H1 (cell line): ENCODE data around the gene BRD9. TPM values are rescaled to one million over a fixed set of nuclear protein-coding genes. Genes with fewer than 3 reads are reported as not detected.

ENCODE experiments used
- CTCF ChIA-PET: fragments of 300-600 bp; sonication (Branson Sonifier 250); formaldehyde crosslinking; loops from one replicate; lab custom pipeline; 2021; ENCODE audit not compliant: partially characterized antibody; lab: Charles Lee
- POLR2A ChIA-PET: fragments of 300-600 bp; sonication (Branson Sonifier 250); formaldehyde crosslinking; loops from one replicate; lab custom pipeline; 2021; ENCODE audit warnings: inconsistent platforms; ENCODE audit not compliant: partially characterized antibody; lab: Charles Lee
- DNase-seq, 2 experiments: peaks; one replicate each; pipeline versions ENCODE4 v3.0.0 to v3.0.0-alpha.2; 2010 to 2022; ENCODE audit warnings: low spot score in 2 of 2, low read depth in 1 of 2, mixed read lengths in 1 of 2
- FAIRE-seq: peaks from 2 replicates; lab custom pipeline; 2011; peaks lifted over from hg19 to GRCh38; lab: Jason Lieb, UNC
- H2AFZ ChIP-seq: 2 replicates; pipeline ENCODE4 v1.8.1; 2012; ENCODE audit warnings: low read length, inconsistent platforms
- H2AK5ac ChIP-seq: 2 replicates; pipeline ENCODE4 v1.6.1; 2013; ENCODE audit warnings: low read depth, low read length
- H2BK120ac ChIP-seq: replicated peaks from 2 replicates; pipeline ENCODE3; 2013; ENCODE audit warnings: low read depth, low read length, inconsistent platforms
- H2BK12ac ChIP-seq: 2 replicates; pipeline ENCODE4 v1.6.1; 2013; ENCODE audit warnings: low read depth, low read length
- H2BK15ac ChIP-seq: 2 replicates; pipeline ENCODE4 v1.6.1; 2013; ENCODE audit warnings: low read length
- H2BK20ac ChIP-seq: 2 replicates; pipeline ENCODE4 v1.6.1; 2013; ENCODE audit warnings: low read length
- H2BK5ac ChIP-seq: 2 replicates; pipeline ENCODE4 v1.6.1; 2013; ENCODE audit warnings: low read depth, low read length
- H3K14ac ChIP-seq: 2 replicates; pipeline ENCODE4 v1.6.1; 2013; ENCODE audit warnings: inconsistent platforms; ENCODE audit not compliant: insufficient read length
- H3K18ac ChIP-seq: 2 replicates; pipeline ENCODE4 v1.6.1; 2013; ENCODE audit warnings: low read length; ENCODE audit errors: extremely low read depth
- H3K23ac ChIP-seq: 2 replicates; pipeline ENCODE4 v1.6.1; 2013; ENCODE audit warnings: inconsistent platforms; ENCODE audit not compliant: insufficient read length
- H3K23me2 ChIP-seq: 2 replicates; pipeline ENCODE4 v1.6.1; 2013; ENCODE audit warnings: low read depth, low read length
- H3K27ac ChIP-seq: 2 replicates; pipeline ENCODE4 v1.6.1; 2011; ENCODE audit warnings: low read depth, low read length, inconsistent platforms
- H3K27me3 ChIP-seq, 4 experiments: replicated peaks in 1 of 4; 1 replicate in 1 of 4; 2 replicates in 3 of 4; pipeline versions ENCODE4 v1.6.1 to v1.8.1; 2011 to 2013; ENCODE audit warnings: low read length in 3 of 4, mild to moderate bottlenecking in 3 of 4, inconsistent platforms in 2 of 4, mixed read lengths in 2 of 4, moderate library complexity in 1 of 4; ENCODE audit not compliant: control insufficient read depth in 3 of 4, insufficient read depth in 3 of 4; ENCODE audit errors: extremely low read depth in 1 of 4
- H3K36me3 ChIP-seq, 4 experiments: 2 replicates each; pipeline versions ENCODE4 v1.6.1 to v1.8.1; 2011 to 2013; ENCODE audit warnings: mild to moderate bottlenecking in 4 of 4, low read length in 3 of 4, moderate library complexity in 2 of 4, control low read depth in 1 of 4, inconsistent platforms in 1 of 4; ENCODE audit not compliant: insufficient read depth in 4 of 4, control insufficient read depth in 2 of 4
- H3K4ac ChIP-seq: replicated peaks from 2 replicates; pipeline ENCODE3; 2013; ENCODE audit warnings: low read length, low read depth, mixed read lengths, inconsistent platforms; ENCODE audit not compliant: insufficient read length
- H3K4me1 ChIP-seq, 4 experiments: replicated peaks in 1 of 4; 1 replicate in 1 of 4; 2 replicates in 3 of 4; pipeline versions ENCODE4 v1.6.1 to v1.8.1; 2011 to 2013; ENCODE audit warnings: low read length in 3 of 4, inconsistent platforms in 2 of 4, mixed read lengths in 1 of 4; ENCODE audit not compliant: insufficient read depth in 4 of 4, control insufficient read depth in 3 of 4
- H3K4me2 ChIP-seq, 2 experiments: 2 replicates each; pipeline versions ENCODE4 v1.6.1 to v1.8.1; 2011 to 2013; ENCODE audit warnings: low read depth in 2 of 2, low read length in 2 of 2, control low read depth in 1 of 2, inconsistent platforms in 1 of 2, mild to moderate bottlenecking in 1 of 2; ENCODE audit not compliant: insufficient read depth in 1 of 2
- H3K4me3 ChIP-seq, 4 experiments: fragments of 200-600, 300-600 bp in 1 of 4; sonication (generic), shearing (Covaris generic), sonication (Bioruptor Twin) in 1 of 4; 2 replicates each; pipeline versions ENCODE4 v1.5.1 to v1.8.1; 2011 to 2016; ENCODE audit warnings: low read length in 4 of 4, low read depth in 3 of 4, control low read depth in 2 of 4, inconsistent platforms in 2 of 4, mild to moderate bottlenecking in 2 of 4, mixed read lengths in 1 of 4, moderate library complexity in 1 of 4; ENCODE audit not compliant: insufficient read depth in 2 of 4; ENCODE audit errors: extremely low read depth in 1 of 4
- H3K56ac ChIP-seq: replicated peaks from 2 replicates; pipeline ENCODE3; 2013; ENCODE audit warnings: low read depth, mild to moderate bottlenecking, mixed read lengths, low read length, inconsistent platforms; ENCODE audit not compliant: insufficient read length
- H3K79me1 ChIP-seq: 2 replicates; pipeline ENCODE4 v1.6.1; 2013; ENCODE audit warnings: low read depth, low read length, control low read depth
- H3K79me2 ChIP-seq, 2 experiments: 2 replicates each; pipeline versions ENCODE4 v1.6.1 to v1.8.1; 2012 to 2013; ENCODE audit warnings: low read length in 2 of 2, mild to moderate bottlenecking in 2 of 2, inconsistent platforms in 1 of 2; ENCODE audit not compliant: insufficient read depth in 2 of 2, control insufficient read depth in 1 of 2
- H3K9ac ChIP-seq, 4 experiments: replicated peaks in 1 of 4; 1 replicate in 1 of 4; 2 replicates in 3 of 4; pipeline versions ENCODE4 v1.6.1 to v1.8.1; 2011 to 2013; ENCODE audit warnings: low read depth in 3 of 4, low read length in 3 of 4, control low read depth in 2 of 4, mild to moderate bottlenecking in 2 of 4, moderate library complexity in 2 of 4, inconsistent platforms in 1 of 4; ENCODE audit errors: extremely low read depth in 1 of 4
- H3K9me3 ChIP-seq, 2 experiments: 2 replicates each; pipeline versions ENCODE4 v1.6.1 to v1.8.1; 2012 to 2013; ENCODE audit warnings: mild to moderate bottlenecking in 2 of 2, moderate library complexity in 2 of 2, control low read depth in 1 of 2, inconsistent platforms in 1 of 2, low read depth in 1 of 2, low read length in 1 of 2, mixed read lengths in 1 of 2; ENCODE audit not compliant: insufficient read depth in 2 of 2
- H4K20me1 ChIP-seq, 2 experiments: replicated peaks in 1 of 2; 2 replicates each; pipeline versions ENCODE3 to v1.8.1; 2011 to 2013; ENCODE audit warnings: inconsistent platforms in 2 of 2, low read length in 2 of 2, mild to moderate bottlenecking in 1 of 2; ENCODE audit not compliant: insufficient read depth in 2 of 2, control insufficient read depth in 1 of 2
- H4K5ac ChIP-seq: 2 replicates; pipeline ENCODE4 v1.6.1; 2013; ENCODE audit warnings: low read length, low read depth, mixed read lengths, inconsistent platforms; ENCODE audit not compliant: insufficient read length
- H4K8ac ChIP-seq: 2 replicates; pipeline ENCODE4 v1.8.0; 2013; ENCODE audit warnings: mild to moderate bottlenecking, moderate library complexity, low read length, inconsistent platforms; ENCODE audit not compliant: insufficient read depth; ENCODE audit errors: extremely low read depth
- H4K91ac ChIP-seq: replicated peaks from 2 replicates; pipeline ENCODE3; 2013; ENCODE audit warnings: low read length, mixed read lengths, inconsistent platforms; ENCODE audit not compliant: insufficient read length
- ATF3 ChIP-seq: IDR thresholded peaks from 2 replicates; pipeline ENCODE4 v1.6.1; 2011; ENCODE audit warnings: low read depth, mild to moderate bottlenecking, low read length; ENCODE audit not compliant: insufficient read depth
- CHD2 ChIP-seq: IDR thresholded peaks from 2 replicates; pipeline ENCODE4 v1.6.1; 2012; ENCODE audit warnings: low read length, improper control_type of control experiment
- CREB1 ChIP-seq: IDR thresholded peaks from 2 replicates; pipeline ENCODE4 v1.6.1; 2012; ENCODE audit warnings: inconsistent platforms
- HDAC2 ChIP-seq, 2 experiments: fragments of 300-600 bp in 1 of 2; sonication (generic) in 1 of 2; IDR thresholded peaks; 2 replicates each; pipeline ENCODE4 v1.6.1; 2011 to 2012; ENCODE audit warnings: low read depth in 2 of 2, low read length in 2 of 2, mild to moderate bottlenecking in 2 of 2, moderate library complexity in 2 of 2, borderline replicate concordance in 1 of 2, inconsistent platforms in 1 of 2
- HDAC6 ChIP-seq: IDR thresholded peaks from one replicate; pipeline ENCODE4 v1.7.1; 2012; ENCODE audit warnings: low read depth, mild to moderate bottlenecking, inconsistent platforms, low read length, moderate library complexity
- JUN ChIP-seq: IDR thresholded peaks from 2 replicates; pipeline ENCODE4 v1.6.1; 2011; ENCODE audit warnings: low read depth, mild to moderate bottlenecking, improper control_type of control experiment, low read length
- JUND ChIP-seq: IDR thresholded peaks from 2 replicates; pipeline ENCODE4 v1.6.1; 2011; ENCODE audit warnings: mild to moderate bottlenecking, improper control_type of control experiment, low read length
- POLR2A ChIP-seq, 2 experiments: IDR thresholded peaks; 1 replicate in 1 of 2; 2 replicates in 1 of 2; pipeline ENCODE4 v1.6.1; 2011; ENCODE audit warnings: low read depth in 2 of 2, low read length in 2 of 2, mild to moderate bottlenecking in 2 of 2; ENCODE audit errors: control extremely low read depth in 1 of 2
- POLR2AphosphoS5 ChIP-seq: IDR thresholded peaks from 2 replicates; pipeline ENCODE4 v1.6.1; 2011; ENCODE audit warnings: low read depth, low read length
- POU5F1 ChIP-seq: IDR thresholded peaks from 2 replicates; pipeline ENCODE4 v1.6.1; 2011; ENCODE audit warnings: low read depth, mild to moderate bottlenecking, low read length, moderate library complexity
- WGBS, 2 experiments: shearing (Covaris generic) in 1 of 2; methylation state at CpG; one replicate each; pipeline versions ENCODE4 v1.1.6 to v1.1.7; 2013 to 2015; ENCODE audit warnings: low lambda C conversion rate in 2 of 2, mixed read lengths in 2 of 2, inconsistent platforms in 1 of 2, low coverage in 1 of 2, missing lambda C conversion rate in 1 of 2; ENCODE audit not compliant: insufficient replicate concordance in 2 of 2, insufficient coverage in 1 of 2, insufficient read length in 1 of 2; ENCODE audit errors: extremely low coverage in 1 of 2, missing lambda C conversion rate in 1 of 2; 5-methylcytosine and 5-hydroxymethylcytosine counted together
- polyA plus RNA-seq, 7 experiments: library from polyadenylated mRNA; depleted of rRNA in 3 of 7; stranded (reverse) in 5 of 7; unstranded in 2 of 7; fragments of >200 nt in 5 of 7; fragments of 200-250 nt in 2 of 7; gene quantifications; 1 replicate in 5 of 7; 2 replicates in 1 of 7; 4 replicates in 1 of 7; pipeline versions ENCODE4 v1.2.1 to v1.2.3, GENCODE V29; 2011 to 2013; ENCODE audit warnings: missing spikeins in 2 of 7, mixed read lengths in 2 of 7
- total RNA-seq: library from RNA; stranded (reverse); fragmentation: NEBNext Ultra II Directional; extraction: Animal tissue kit (Norgen Biotek cat#: 25700); gene quantifications from 2 replicates; pipeline ENCODE4 v1.2.1, GENCODE V29; 2021
- TF ChIP-seq, protein P1 (sequence below): IDR thresholded peaks from 2 replicates; pipeline ENCODE4 v1.6.1; 2011; ENCODE audit warnings: low read length, improper control_type of control experiment

Gene BRD9
- total and polyA plus RNA-seq, 2 of the 8 experiments (the other 6 are each of a cell fraction or from before 2014, with no cell fraction given): 9.3 to 49.4 TPM

- no peak overlapping the region for H2AK5ac ChIP-seq
- ChIA-PET POLR2A (no interaction called here), CTCF (interaction anchor here (0.7 to 4.9 kb wide), 7 partner anchors 10 to 241 kb away, joined by 3 to 20 read pairs (median 11); no protein-coding TSS in a partner anchor)
- DNase-seq (no peak), FAIRE-seq (no peak)
- no peaks in the 10 kb centered on the region for H3K23me2 ChIP-seq
- H3K4me3 ChIP-seq: no peak overlapping the region
- H3K27me3 ChIP-seq: no peaks in the 10 kb centered on the region; a peak in 1 of 7 replicates
- no peak overlapping the region for H4K91ac ChIP-seq
- no peak overlapping the region for H2BK5ac ChIP-seq
- no peak overlapping the region for H2BK12ac ChIP-seq
- H3K4me1 ChIP-seq: no peaks in the 10 kb centered on the region
- H3K79me1 ChIP-seq: no peaks in the 10 kb centered on the region
- no peak overlapping the region for H2BK120ac ChIP-seq
- no peak overlapping the region for H3K14ac ChIP-seq
- H3K9me3 ChIP-seq: no peaks in the 10 kb centered on the region
- H3K56ac ChIP-seq: no peak overlapping the region
- no peak overlapping the region for H2BK20ac ChIP-seq
- no peaks in the 10 kb centered on the region for H3K79me2 ChIP-seq
- no peaks in the 10 kb centered on the region for H4K20me1 ChIP-seq
- 84% methylated on average over 3 of the region's 3 CpGs; no CpG with 5 or more reads in 1 of the 2 experiments for WGBS, 2 experiments
- no peak overlapping the region for H4K8ac ChIP-seq
- no peak overlapping the region for H3K4ac ChIP-seq
- no peak overlapping the region for H3K27ac ChIP-seq
- H3K4me2 ChIP-seq: no peak overlapping the region
- H3K23ac ChIP-seq: no peak overlapping the region
- no peak overlapping the region for H3K18ac ChIP-seq
- no peak overlapping the region for H2AFZ ChIP-seq
- H4K5ac ChIP-seq: no peak overlapping the region
- H2BK15ac ChIP-seq: no peak overlapping the region
- H3K36me3 ChIP-seq: no peaks in the 10 kb centered on the region
- H3K9ac ChIP-seq: no peak overlapping the region
- TF ChIP-seq HDAC6 (no peak), JUND (no peak), POLR2AphosphoS5 (no peak), ATF3 (no peak), CREB1 (no peak), JUN (no peak), CHD2 (no peak), HDAC2 (IDR thresholded peaks at IDR 0.05; ENCODE audit: borderline replicate concordance in 1 of 2, low read depth in 2 of 2, low read length in 2 of 2) (no peak), POLR2A (IDR thresholded peaks at IDR 0.05; ENCODE audit: control extremely low read depth in 1 of 2, low read depth in 2 of 2, low read length in 2 of 2) (no peak), POU5F1 (no peak)
- TF ChIP-seq, protein P1, sequence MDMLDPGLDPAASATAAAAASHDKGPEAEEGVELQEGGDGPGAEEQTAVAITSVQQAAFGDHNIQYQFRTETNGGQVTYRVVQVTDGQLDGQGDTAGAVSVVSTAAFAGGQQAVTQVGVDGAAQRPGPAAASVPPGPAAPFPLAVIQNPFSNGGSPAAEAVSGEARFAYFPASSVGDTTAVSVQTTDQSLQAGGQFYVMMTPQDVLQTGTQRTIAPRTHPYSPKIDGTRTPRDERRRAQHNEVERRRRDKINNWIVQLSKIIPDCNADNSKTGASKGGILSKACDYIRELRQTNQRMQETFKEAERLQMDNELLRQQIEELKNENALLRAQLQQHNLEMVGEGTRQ: no peak
Observed at GRCh38 chr5:933251-933861, 40.8 kb upstream of the BRD9 start.
